GM23338 (cell line): ENCODE results near the gene ARAP1. TPM values are rescaled to one million over a fixed set of nuclear protein-coding genes. Genes with fewer than 3 reads are reported as not detected.

Experiments
- ATAC-seq: fragments of 200-7000 bp; cut with Tn5 transposase; 3 replicates; pipeline ENCODE4 v1.9.1; 2020
- DNase-seq: peaks from one replicate; pipeline ENCODE4 v3.0.0-alpha.2; 2015; ENCODE audit warnings: low spot score
- H2AFZ ChIP-seq: fragments of 200-600 bp; sonication (generic); 2 replicates; pipeline ENCODE4 v1.8.0; 2016; ENCODE audit warnings: antibody characterized with exemption, mild to moderate bottlenecking, moderate library complexity
- H3F3A ChIP-seq: fragments of 200-600 bp; sonication (generic); replicated peaks from 2 replicates; pipeline ENCODE4 v1.8.0; 2017; ENCODE audit warnings: antibody characterized with exemption, mixed run types, low read depth
- H3K27ac ChIP-seq: fragments of 200-600 bp; sonication (generic); 2 replicates; pipeline ENCODE4 v1.6.1; 2016; ENCODE audit warnings: low read depth
- H3K27me3 ChIP-seq: fragments of 200-600 bp; sonication (generic); 2 replicates; pipeline ENCODE4 v1.8.0; 2016; ENCODE audit warnings: mild to moderate bottlenecking, mixed run types, moderate library complexity; ENCODE audit not compliant: insufficient read depth
- H3K36me3 ChIP-seq: fragments of 200-600 bp; sonication (generic); 2 replicates; pipeline ENCODE4 v1.8.0; 2016; ENCODE audit warnings: mild to moderate bottlenecking; ENCODE audit not compliant: insufficient read depth
- H3K4me1 ChIP-seq: fragments of 200-600 bp; sonication (generic); 2 replicates; pipeline ENCODE4 v1.8.0; 2016; ENCODE audit warnings: mild to moderate bottlenecking, moderate library complexity; ENCODE audit not compliant: insufficient read depth
- H3K4me2 ChIP-seq: fragments of 200-600 bp; sonication (generic); 2 replicates; pipeline ENCODE4 v1.7.1; 2017; ENCODE audit warnings: mixed run types
- H3K4me3 ChIP-seq: fragments of 200-600 bp; sonication (generic); 2 replicates; pipeline ENCODE4 v1.6.1; 2016; ENCODE audit warnings: mixed run types
- H3K79me2 ChIP-seq: fragments of 200-600 bp; sonication (generic); replicated peaks from 2 replicates; pipeline ENCODE4 v1.8.0; 2017; ENCODE audit warnings: mild to moderate bottlenecking; ENCODE audit not compliant: insufficient read depth
- H3K9me2 ChIP-seq: fragments of 200-600 bp; sonication (generic); 2 replicates; pipeline ENCODE4 v1.8.0; 2017; ENCODE audit not compliant: insufficient read depth
- H4K20me1 ChIP-seq: fragments of 200-600 bp; sonication (generic); replicated peaks from 2 replicates; pipeline ENCODE4 v1.8.0; 2017; ENCODE audit warnings: mild to moderate bottlenecking; ENCODE audit not compliant: insufficient read depth
- H3K27ac Mint-ChIP-seq: 2 replicates; pipeline ENCODE4 v1.8.0; 2020; ENCODE audit warnings: inconsistent platforms, mild to moderate bottlenecking, moderate library complexity, mixed read lengths
- H3K27me3 Mint-ChIP-seq: 3 replicates; pipeline ENCODE4 v1.8.0; 2022; ENCODE audit warnings: low read depth, mild to moderate bottlenecking, moderate library complexity, mixed read lengths, inconsistent platforms; ENCODE audit not compliant: insufficient read depth, poor library complexity
- H3K36me3 Mint-ChIP-seq: 3 replicates; pipeline ENCODE4 v1.8.0; 2021; ENCODE audit warnings: low read depth, mild to moderate bottlenecking, inconsistent platforms, moderate library complexity, mixed read lengths
- H3K4me1 Mint-ChIP-seq: 3 replicates; pipeline ENCODE4 v1.8.0; 2020; ENCODE audit warnings: mild to moderate bottlenecking, inconsistent platforms, mixed read lengths
- H3K4me3 Mint-ChIP-seq: 3 replicates; pipeline ENCODE4 v1.8.0; 2021; ENCODE audit warnings: moderate library complexity, mild to moderate bottlenecking, inconsistent platforms, mixed read lengths
- H3K9me3 Mint-ChIP-seq: 3 replicates; pipeline ENCODE4 v1.8.0; 2020; ENCODE audit warnings: moderate library complexity, mild to moderate bottlenecking, inconsistent platforms, mixed read lengths
- CREB1 ChIP-seq: fragments of 250-450 bp; sonication (Bioruptor Pico); IDR thresholded peaks from 2 replicates; pipeline ENCODE4 v1.5.0; 2020; ENCODE audit warnings: low read depth, mild to moderate bottlenecking, moderate library complexity
- EZH2 ChIP-seq: fragments of 200-600 bp; sonication (generic); IDR thresholded peaks from one replicate; pipeline ENCODE4 v1.8.0; 2017; ENCODE audit warnings: antibody characterized with exemption, mild to moderate bottlenecking, low read depth; ENCODE audit not compliant: unreplicated experiment
- EZH2phosphoT487 ChIP-seq: fragments of 200-600 bp; sonication (generic); IDR thresholded peaks from one replicate; pipeline ENCODE4 v1.8.1; 2018; ENCODE audit warnings: antibody characterized with exemption; ENCODE audit not compliant: unreplicated experiment
- JUNB ChIP-seq: IDR thresholded peaks from one replicate; pipeline ENCODE4 v1.6.1; 2016; ENCODE audit warnings: antibody characterized with exemption; ENCODE audit not compliant: unreplicated experiment
- NANOG ChIP-seq: IDR thresholded peaks from 2 replicates; pipeline ENCODE4 v1.6.1; 2016; ENCODE audit warnings: antibody characterized with exemption, borderline replicate concordance
- POLR2AphosphoS5 ChIP-seq: IDR thresholded peaks from 2 replicates; pipeline ENCODE4 v1.6.1; 2016; ENCODE audit warnings: antibody characterized with exemption, low read depth
- STAT1 ChIP-seq: IDR thresholded peaks from one replicate; pipeline ENCODE4 v1.6.1; 2016; ENCODE audit warnings: antibody characterized with exemption; ENCODE audit not compliant: unreplicated experiment
- ZNF114 ChIP-seq: fragments of 250-450 bp; sonication (Bioruptor Pico); IDR thresholded peaks from 2 replicates; pipeline ENCODE4 v1.5.0; 2020; ENCODE audit warnings: mild to moderate bottlenecking, moderate library complexity
- ZNF331 ChIP-seq: fragments of 250-450 bp; sonication (Bioruptor Pico); IDR thresholded peaks from 2 replicates; pipeline ENCODE4 v1.5.0; 2020; ENCODE audit warnings: low read depth, mild to moderate bottlenecking, moderate library complexity
- ZNF462 ChIP-seq: fragments of 250-450 bp; sonication (Bioruptor Pico); IDR thresholded peaks from 2 replicates; pipeline ENCODE4 v1.5.0; 2020; ENCODE audit warnings: mild to moderate bottlenecking, moderate library complexity
- polyA plus RNA-seq: library from polyadenylated mRNA; unstranded; fragments of >200 nt; fragmentation: Nextera tagmentation; extraction: Ambion mirVana; gene quantifications from 2 replicates; pipeline ENCODE4 v1.2.1, GENCODE V29; 2016
- total RNA-seq: library from RNA; depleted of rRNA; stranded (reverse); fragments of >200 nt; shearing (Covaris generic); gene quantifications from 2 replicates; pipeline ENCODE4 v1.2.3, GENCODE V29; 2014
- TF ChIP-seq, protein P1 (sequence below): IDR thresholded peaks from one replicate; pipeline ENCODE4 v1.6.1; 2018; ENCODE audit warnings: antibody characterized with exemption; ENCODE audit not compliant: unreplicated experiment
- TF ChIP-seq, protein P2 (sequence below): IDR thresholded peaks from 2 replicates; pipeline ENCODE4 v1.6.1; 2016; ENCODE audit warnings: antibody characterized with exemption
- TF ChIP-seq, protein P3 (sequence below), 2 experiments: fragments of 200-600 bp in 1 of 2; sonication (generic) in 1 of 2; conservative IDR thresholded peaks; 2 replicates each; pipeline versions ENCODE4 v1.5.1 to v1.6.1; 2016 to 2017; ENCODE audit warnings: antibody characterized with exemption in 2 of 2, low read depth in 2 of 2, mild to moderate bottlenecking in 2 of 2, moderate library complexity in 1 of 2

ARAP1 gene
- total and polyA plus RNA-seq, 2 experiments from 2014 or later, result 24.5 to 116 TPM

- ATAC-seq (no peak), DNase-seq (no peak)
- no peaks in the 10 kb centered on the region for H3K36me3 Mint-ChIP-seq
- H3K27ac Mint-ChIP-seq, result no peak overlapping the region; the same call in 1 of the 2 replicates
- Histone ChIP-seq H2AFZ (no peak overlapping the region), H3K4me3 (no peak overlapping the region), H3K27me3 (no peaks in the 10 kb centered on the region), H3K9me2 (no peaks in the 10 kb centered on the region), H3K27ac (no peak overlapping the region), H4K20me1 (no peaks in the 10 kb centered on the region; the same call in 1 of the 2 replicates), H3K4me2 (no peak overlapping the region), H3K36me3 (no peaks in the 10 kb centered on the region), H3F3A (no peaks in the 10 kb centered on the region), H3K79me2 (no peaks in the 10 kb centered on the region), H3K4me1 (no peaks in the 10 kb centered on the region)
- TF ChIP-seq ZNF462 (CRISPR knock-in tag), result no peak
- no peak for TF ChIP-seq STAT1
- TF ChIP-seq CREB1 (CRISPR knock-in tag), result no peak
- TF ChIP-seq JUNB, result no peak
- no peak for TF ChIP-seq ZNF114 (CRISPR knock-in tag)
- no peak for TF ChIP-seq EZH2
- TF ChIP-seq, protein P1, sequence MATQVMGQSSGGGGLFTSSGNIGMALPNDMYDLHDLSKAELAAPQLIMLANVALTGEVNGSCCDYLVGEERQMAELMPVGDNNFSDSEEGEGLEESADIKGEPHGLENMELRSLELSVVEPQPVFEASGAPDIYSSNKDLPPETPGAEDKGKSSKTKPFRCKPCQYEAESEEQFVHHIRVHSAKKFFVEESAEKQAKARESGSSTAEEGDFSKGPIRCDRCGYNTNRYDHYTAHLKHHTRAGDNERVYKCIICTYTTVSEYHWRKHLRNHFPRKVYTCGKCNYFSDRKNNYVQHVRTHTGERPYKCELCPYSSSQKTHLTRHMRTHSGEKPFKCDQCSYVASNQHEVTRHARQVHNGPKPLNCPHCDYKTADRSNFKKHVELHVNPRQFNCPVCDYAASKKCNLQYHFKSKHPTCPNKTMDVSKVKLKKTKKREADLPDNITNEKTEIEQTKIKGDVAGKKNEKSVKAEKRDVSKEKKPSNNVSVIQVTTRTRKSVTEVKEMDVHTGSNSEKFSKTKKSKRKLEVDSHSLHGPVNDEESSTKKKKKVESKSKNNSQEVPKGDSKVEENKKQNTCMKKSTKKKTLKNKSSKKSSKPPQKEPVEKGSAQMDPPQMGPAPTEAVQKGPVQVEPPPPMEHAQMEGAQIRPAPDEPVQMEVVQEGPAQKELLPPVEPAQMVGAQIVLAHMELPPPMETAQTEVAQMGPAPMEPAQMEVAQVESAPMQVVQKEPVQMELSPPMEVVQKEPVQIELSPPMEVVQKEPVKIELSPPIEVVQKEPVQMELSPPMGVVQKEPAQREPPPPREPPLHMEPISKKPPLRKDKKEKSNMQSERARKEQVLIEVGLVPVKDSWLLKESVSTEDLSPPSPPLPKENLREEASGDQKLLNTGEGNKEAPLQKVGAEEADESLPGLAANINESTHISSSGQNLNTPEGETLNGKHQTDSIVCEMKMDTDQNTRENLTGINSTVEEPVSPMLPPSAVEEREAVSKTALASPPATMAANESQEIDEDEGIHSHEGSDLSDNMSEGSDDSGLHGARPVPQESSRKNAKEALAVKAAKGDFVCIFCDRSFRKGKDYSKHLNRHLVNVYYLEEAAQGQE, result no peak
- no peak for TF ChIP-seq POLR2AphosphoS5
- TF ChIP-seq ZNF331 (CRISPR knock-in tag), result no peak
- TF ChIP-seq, protein P2, sequence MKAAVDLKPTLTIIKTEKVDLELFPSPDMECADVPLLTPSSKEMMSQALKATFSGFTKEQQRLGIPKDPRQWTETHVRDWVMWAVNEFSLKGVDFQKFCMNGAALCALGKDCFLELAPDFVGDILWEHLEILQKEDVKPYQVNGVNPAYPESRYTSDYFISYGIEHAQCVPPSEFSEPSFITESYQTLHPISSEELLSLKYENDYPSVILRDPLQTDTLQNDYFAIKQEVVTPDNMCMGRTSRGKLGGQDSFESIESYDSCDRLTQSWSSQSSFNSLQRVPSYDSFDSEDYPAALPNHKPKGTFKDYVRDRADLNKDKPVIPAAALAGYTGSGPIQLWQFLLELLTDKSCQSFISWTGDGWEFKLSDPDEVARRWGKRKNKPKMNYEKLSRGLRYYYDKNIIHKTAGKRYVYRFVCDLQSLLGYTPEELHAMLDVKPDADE, result no peak
- TF ChIP-seq NANOG, result no peak
- TF ChIP-seq, protein P3, sequence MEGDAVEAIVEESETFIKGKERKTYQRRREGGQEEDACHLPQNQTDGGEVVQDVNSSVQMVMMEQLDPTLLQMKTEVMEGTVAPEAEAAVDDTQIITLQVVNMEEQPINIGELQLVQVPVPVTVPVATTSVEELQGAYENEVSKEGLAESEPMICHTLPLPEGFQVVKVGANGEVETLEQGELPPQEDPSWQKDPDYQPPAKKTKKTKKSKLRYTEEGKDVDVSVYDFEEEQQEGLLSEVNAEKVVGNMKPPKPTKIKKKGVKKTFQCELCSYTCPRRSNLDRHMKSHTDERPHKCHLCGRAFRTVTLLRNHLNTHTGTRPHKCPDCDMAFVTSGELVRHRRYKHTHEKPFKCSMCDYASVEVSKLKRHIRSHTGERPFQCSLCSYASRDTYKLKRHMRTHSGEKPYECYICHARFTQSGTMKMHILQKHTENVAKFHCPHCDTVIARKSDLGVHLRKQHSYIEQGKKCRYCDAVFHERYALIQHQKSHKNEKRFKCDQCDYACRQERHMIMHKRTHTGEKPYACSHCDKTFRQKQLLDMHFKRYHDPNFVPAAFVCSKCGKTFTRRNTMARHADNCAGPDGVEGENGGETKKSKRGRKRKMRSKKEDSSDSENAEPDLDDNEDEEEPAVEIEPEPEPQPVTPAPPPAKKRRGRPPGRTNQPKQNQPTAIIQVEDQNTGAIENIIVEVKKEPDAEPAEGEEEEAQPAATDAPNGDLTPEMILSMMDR (conservative IDR thresholded peaks at IDR 0.05; ENCODE audit: low read depth in 2 of 2), result no peak
- TF ChIP-seq EZH2phosphoT487, result no peak
- H3K4me1 Mint-ChIP-seq, result peaks cover 13% of the 10 kb centered on the region
- H3K9me3 Mint-ChIP-seq, result no peaks in the 10 kb centered on the region
- H3K27me3 Mint-ChIP-seq, result peaks cover 9% of the 10 kb centered on the region
- H3K4me3 Mint-ChIP-seq, result no peak overlapping the region
Measured at GRCh38 chr11:72649215-72649976, 102.8 kb downstream of the ARAP1 start.
